Ovary (tissue), 9 donors: ENCODE data around the gene CCDC88B. TPM values are rescaled to one million over a fixed set of nuclear protein-coding genes. Genes with fewer than 3 reads are reported as not detected.

Experiments used
- DNase-seq, 5 donors: peaks; one replicate each; pipeline ENCODE4 v3.0.0-alpha.2; 2019 to 2020
- H3K27ac ChIP-seq, 2 donors: fragments of 200-600 bp; one replicate each; pipeline versions ENCODE4 v1.5.1 to v1.8.0; 2019 to 2022
- H3K27me3 ChIP-seq: fragments of 200-600 bp; one replicate; pipeline ENCODE4 v1.8.0; 2022
- H3K36me3 ChIP-seq: fragments of 200-600 bp; sonication (generic); one replicate; pipeline ENCODE4 v1.5.1; 2019
- H3K4me1 ChIP-seq: one replicate; pipeline ENCODE4 v1.8.1; 2013; ENCODE audit warnings: mild to moderate bottlenecking, moderate library complexity; ENCODE audit not compliant: insufficient read depth
- H3K4me3 ChIP-seq: fragments of 200-600 bp; sonication (generic); one replicate; pipeline ENCODE4 v1.5.1; 2017
- H3K9me3 ChIP-seq, 2 donors: fragments of 200-600 bp in 1 of 2; sonication (generic) in 1 of 2; one replicate each; pipeline versions ENCODE4 v1.5.1 to v1.8.1; 2013 to 2019; ENCODE audit warnings: mild to moderate bottlenecking in 1 of 2, moderate library complexity in 1 of 2
- CTCF ChIP-seq, 3 donors: fragments of 450-650 bp in 2 of 3; fragments of 200-600 bp in 1 of 3; IDR thresholded peaks; one replicate each; pipeline versions ENCODE4 v1.5.1 to v1.8.0; 2016 to 2022; ENCODE audit warnings: antibody characterized with exemption in 3 of 3, mild to moderate bottlenecking in 1 of 3
- EP300 ChIP-seq: sonication (generic); formaldehyde crosslinking; IDR thresholded peaks from one replicate; pipeline ENCODE4 v1.6.1; 2017; ENCODE audit warnings: antibody characterized with exemption
- POLR2A ChIP-seq: fragments of 450-650 bp; IDR thresholded peaks from one replicate; pipeline ENCODE4 v1.6.1; 2017; ENCODE audit warnings: antibody characterized with exemption, mild to moderate bottlenecking, moderate library complexity
- WGBS, 3 donors: extraction: QIAGEN DNeasy Blood & Tissue Kit in 1 of 3; methylation state at CpG; one replicate each; pipeline versions ENCODE4 v1.1.5 to v1.1.7; 2013 to 2017; 5-methylcytosine and 5-hydroxymethylcytosine counted together
- intact Hi-C, 4 donors: fragments of 100-400 bp; cut with DNase I; formaldehyde crosslinking; loops; one replicate each; pipeline versions ENCODE4 v1.11.0 to v1.15.1; 2022 to 2023
- polyA plus RNA-seq, 2 donors: library from polyadenylated mRNA; stranded (reverse); fragments of 200-250 nt in 1 of 2; fragments of 350-450 nt in 1 of 2; fragmentation: Illumina TruSeq in 1 of 2; extraction: RNeasy Lipid Tissue Mini Kit (QIAGEN cat#74804) in 1 of 2; gene quantifications; one replicate each; pipeline ENCODE4 v1.2.3, GENCODE V29; 2013 to 2014
- total RNA-seq, 7 donors: library from RNA; depleted of rRNA in 2 of 7; stranded (reverse); fragments of >200 nt in 2 of 7; fragmentation: NEBNext Ultra II Directional in 3 of 7; extraction: Animal tissue kit (Norgen Biotek cat#: 25700) in 3 of 7; gene quantifications; one replicate each; pipeline versions ENCODE4 v1.1.0 to v1.2.4, GENCODE V29; 2016 to 2023
- donor health status: DM: no; HTN: no; CAD: no; lungs with moderate emphysema.
- donor health status: DM: no; HTN: no; CAD: no.
- donor health status: Bipolar disorder and iron deficiency.
- donor health status: DM: yes; HTN: yes; CAD: no.
- donor health status: DM: no; HTN: no; CAD: no.
- donor health status: DM: yes; HTN: yes; CAD: no.

CCDC88B gene
- total and polyA plus RNA-seq, 9 donors: 0.95 to 7.5 (median 3.5) TPM

GRCh38 chr11:64357904-64358535 is 18.0 kb downstream of the CCDC88B start:
- H3K4me1 ChIP-seq: peaks cover 15% of the 10 kb centered on the region
- peak overlapping the region; percentile 55 for H3K4me3 ChIP-seq
- no peaks in the 10 kb centered on the region for H3K9me3 ChIP-seq
- peak overlapping the region; percentile 59 to 68 for H3K27ac ChIP-seq
- 56 to 72% (median 61%) methylated on average over 11 to 13 of the region's 13 CpGs for WGBS, 3 donors
- no peaks in the 10 kb centered on the region for H3K27me3 ChIP-seq
- intact Hi-C loops: loop anchor here in 1 of 4 donors (5.0 kb wide), 1 partner anchor 41 kb away; the partner anchor contains the start of genes PRDX5 and TRMT112
- TF ChIP-seq EP300: no peak
- no peak for TF ChIP-seq CTCF (IDR thresholded peaks at IDR 0.05)
- TF ChIP-seq POLR2A: no peak
- no peaks in the 10 kb centered on the region for H3K36me3 ChIP-seq
- no peak for DNase-seq

- peak overlapping the region; percentile 55 for H3K4me3 ChIP-seq
- peak overlapping the region; percentile 59 to 68 for H3K27ac ChIP-seq
- DNase-seq: no peak
- intact Hi-C loops: loop anchor here in 1 of 4 donors (5.0 kb wide), 1 partner anchor 41 kb away; the partner anchor contains the start of genes PRDX5 and TRMT112
- WGBS, 3 donors: 12 to 19% (median 15%) methylated on average over 7 of the region's 7 CpGs
- no peaks in the 10 kb centered on the region for H3K9me3 ChIP-seq
- H3K4me1 ChIP-seq: peaks cover 15% of the 10 kb centered on the region
- no peaks in the 10 kb centered on the region for H3K27me3 ChIP-seq
- TF ChIP-seq POLR2A (no peak), EP300 (no peak), CTCF (IDR thresholded peaks at IDR 0.05) (no peak)
- H3K36me3 ChIP-seq: no peaks in the 10 kb centered on the region
Measured at GRCh38 chr11:64358536-64358906, 18.5 kb downstream of the CCDC88B start.

- peak within 1 kb of the TSS; percentile 59 to 68 for H3K27ac ChIP-seq
- intact Hi-C loops: loop anchor here in 1 of 4 donors (5.0 kb wide), 1 partner anchor 42 kb away; the partner anchor contains the start of genes PRDX5 and TRMT112
- H3K4me1 ChIP-seq: peaks cover 15% of the 10 kb centered on the region
- H3K9me3 ChIP-seq: no peaks in the 10 kb centered on the region
- no peaks in the 10 kb centered on the region for H3K27me3 ChIP-seq
- peak within 1 kb of the TSS; percentile 55 for H3K4me3 ChIP-seq
- H3K36me3 ChIP-seq: no peaks in the 10 kb centered on the region
- WGBS, 3 donors: 0 to 1% (median 1%) methylated on average over 66 to 70 of the region's 70 CpGs
- peak; percentile 60 to 76 (median 65) for DNase-seq
- TF ChIP-seq CTCF (IDR thresholded peaks at IDR 0.05): peak in 1 of 3 donors; percentile 28
- peak; percentile 15 for TF ChIP-seq POLR2A
- no peak for TF ChIP-seq EP300
Measured at GRCh38 chr11:64358907-64359711, 19.1 kb downstream of the CCDC88B start, which contains the start of gene RPS6KA4. Gene RPS6KA4 (plus strand): TSS chr11:64359162. CDS start chr11:64359236, 74 bp downstream.

GRCh38 chr11:64359712-64360445 is 19.9 kb downstream of the CCDC88B start:
- Histone ChIP-seq H3K4me1 (peaks cover 15% of the 10 kb centered on the region), H3K36me3 (no peaks in the 10 kb centered on the region), H3K4me3 (peak overlapping the region; percentile 55), H3K27ac (peak overlapping the region in 1 of 2 donors; percentile 68), H3K9me3 (no peaks in the 10 kb centered on the region), H3K27me3 (no peaks in the 10 kb centered on the region)
- DNase-seq: no peak
- no peak for TF ChIP-seq CTCF (IDR thresholded peaks at IDR 0.05)
- TF ChIP-seq POLR2A: no peak
- no peak for TF ChIP-seq EP300
- WGBS, 3 donors: 64 to 72% (median 66%) methylated on average over 38 of the region's 38 CpGs
- intact Hi-C loops: loop anchor here in 1 of 4 donors (5.0 kb wide), 1 partner anchor 43 kb away; the partner anchor contains the start of genes PRDX5 and TRMT112
